Activated naive CD8-positive, alpha-beta T cell (primary cell): ENCODE results near the gene UBXN1.

ENCODE experiments used
- H3K27ac Mint-ChIP-seq: one replicate; pipeline ENCODE4 v1.8.0; 2021; ENCODE audit warnings: mixed read lengths
- H3K27me3 Mint-ChIP-seq: one replicate; pipeline ENCODE4 v1.8.0; 2021; ENCODE audit warnings: mixed read lengths
- H3K36me3 Mint-ChIP-seq: one replicate; pipeline ENCODE4 v1.8.0; 2021; ENCODE audit warnings: mixed read lengths
- H3K4me1 Mint-ChIP-seq: one replicate; pipeline ENCODE4 v1.8.0; 2021; ENCODE audit warnings: low read depth, mixed read lengths
- H3K4me3 Mint-ChIP-seq: one replicate; pipeline ENCODE4 v1.8.0; 2021; ENCODE audit warnings: mild to moderate bottlenecking, mixed read lengths
- H3K9me3 Mint-ChIP-seq: one replicate; pipeline ENCODE4 v1.8.0; 2021; ENCODE audit warnings: low read depth, mixed read lengths

The UBXN1 gene, protein sequence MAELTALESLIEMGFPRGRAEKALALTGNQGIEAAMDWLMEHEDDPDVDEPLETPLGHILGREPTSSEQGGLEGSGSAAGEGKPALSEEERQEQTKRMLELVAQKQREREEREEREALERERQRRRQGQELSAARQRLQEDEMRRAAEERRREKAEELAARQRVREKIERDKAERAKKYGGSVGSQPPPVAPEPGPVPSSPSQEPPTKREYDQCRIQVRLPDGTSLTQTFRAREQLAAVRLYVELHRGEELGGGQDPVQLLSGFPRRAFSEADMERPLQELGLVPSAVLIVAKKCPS

DNA sequence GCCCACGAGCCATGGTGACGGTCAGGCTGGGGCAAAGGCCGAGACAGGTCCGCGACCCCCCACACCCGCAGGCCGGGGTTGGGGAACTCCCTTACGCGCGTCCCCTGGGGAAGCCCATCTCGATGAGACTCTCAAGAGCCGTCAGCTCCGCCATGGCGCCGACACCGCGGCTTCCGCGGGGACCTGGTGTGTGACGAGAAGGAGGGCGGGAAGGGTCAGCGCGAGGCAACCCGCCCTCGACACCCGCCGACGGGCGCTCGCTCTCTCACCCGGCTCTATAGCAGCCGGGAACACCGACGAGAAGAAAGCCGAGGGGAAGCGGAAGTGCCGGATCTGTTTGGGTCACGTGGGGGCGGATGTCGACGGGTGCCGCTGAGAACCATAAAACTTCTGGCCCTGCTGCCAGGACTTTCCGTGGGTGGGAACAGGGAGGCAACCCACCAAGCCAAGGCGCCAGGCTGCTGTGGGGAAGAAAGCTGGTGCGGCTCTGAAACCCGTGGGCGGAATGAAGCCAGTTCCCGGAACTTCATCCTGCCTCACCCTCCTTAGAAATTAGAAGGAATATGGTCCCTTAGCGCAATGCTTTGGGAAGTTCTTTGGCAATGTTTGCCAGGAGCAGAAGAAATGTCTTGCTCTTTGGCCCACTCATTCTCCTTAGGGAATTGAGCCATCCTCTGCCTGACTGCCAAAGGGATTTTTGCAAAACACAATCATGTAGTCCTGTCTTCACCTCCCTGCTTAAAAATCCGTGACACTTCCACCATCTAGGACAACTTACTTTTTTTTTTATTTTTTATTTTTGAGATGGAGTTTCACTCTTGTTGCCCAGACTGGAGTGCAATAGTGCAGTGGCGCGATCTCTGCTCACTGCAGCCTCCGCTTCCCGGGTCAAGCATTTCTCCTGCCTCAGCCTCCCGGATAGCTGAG lies at the start of gene UBXN1:
UBXN1 (minus strand) TSS at position 304 of the 927 bp plus-strand sequence; CDS start at position 154, 150 bp downstream.
- H3K27me3 Mint-ChIP-seq = no peaks in the 10 kb centered on the region
- H3K4me1 Mint-ChIP-seq = peaks cover 39% of the 10 kb centered on the region
- H3K27ac Mint-ChIP-seq = peak within 1 kb of the TSS; percentile 93
- peak within 1 kb of the TSS; percentile 91 for H3K4me3 Mint-ChIP-seq
- no peaks in the 10 kb centered on the region for H3K9me3 Mint-ChIP-seq
- no peaks in the 10 kb centered on the region for H3K36me3 Mint-ChIP-seq

DNA sequence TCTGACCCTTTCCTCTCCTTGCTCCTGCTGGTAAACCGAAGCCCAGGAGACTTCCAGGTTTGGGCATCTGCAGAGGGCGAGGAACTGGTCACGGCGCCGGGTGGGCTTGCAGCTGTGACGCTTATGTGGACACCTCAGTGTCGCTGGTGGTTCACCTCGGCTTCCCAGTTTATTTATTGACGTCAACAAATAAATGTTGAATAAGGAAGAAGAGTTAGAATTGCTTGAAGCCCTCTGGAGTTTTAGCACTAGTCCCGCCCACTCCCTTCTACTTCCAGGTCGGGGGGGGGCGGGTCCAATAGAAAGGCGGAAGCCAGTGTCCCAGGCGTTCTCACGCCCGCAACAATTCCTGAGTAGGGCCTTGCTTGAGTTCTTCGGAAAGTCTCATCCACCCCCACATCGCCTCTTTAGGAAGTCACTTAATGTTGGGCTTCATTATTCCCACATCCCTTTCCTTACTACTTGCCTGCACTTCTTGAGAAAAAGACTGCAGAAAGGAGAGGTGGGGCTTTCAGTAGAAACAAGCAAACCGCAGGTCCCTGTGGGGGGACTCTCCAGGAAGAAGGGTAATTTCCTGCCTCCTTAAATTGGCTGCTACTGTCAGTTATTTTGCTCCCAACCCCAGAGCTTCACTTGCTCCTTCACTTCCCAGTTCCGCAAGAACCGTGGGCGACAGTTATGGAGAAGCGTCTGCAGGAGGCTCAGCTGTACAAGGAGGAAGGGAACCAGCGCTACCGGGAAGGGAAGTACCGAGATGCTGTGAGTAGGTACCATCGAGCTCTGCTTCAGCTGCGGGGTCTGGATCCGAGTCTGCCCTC lies 49.5 kb upstream of the UBXN1 start, which contains the start of gene TTC9C:
TTC9C (plus strand) TSS at position 316 of the 818 bp plus-strand sequence; CDS start at position 679, 363 bp downstream.
- peak within 1 kb of the TSS; percentile 98 for H3K27ac Mint-ChIP-seq

DNA sequence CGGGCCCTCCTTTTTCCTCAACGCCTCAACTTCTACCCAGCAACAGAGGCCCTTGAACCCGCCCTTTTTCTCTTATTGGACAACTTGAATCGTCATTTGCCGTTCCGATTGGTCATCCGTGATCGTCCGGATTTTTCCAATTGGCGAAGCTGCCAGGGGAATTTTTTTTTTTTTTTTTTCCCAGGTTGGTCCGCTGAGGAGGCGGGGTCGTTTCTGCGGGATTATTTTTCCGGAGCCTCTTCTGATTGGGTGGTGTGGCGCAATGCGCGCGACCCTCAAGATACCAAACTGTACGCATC lies 48.9 kb upstream of the UBXN1 start:
- Mint-ChIP-seq H3K27me3 (no peaks in the 10 kb centered on the region), H3K27ac (peak overlapping the region; percentile 98), H3K36me3 (peaks cover 15% of the 10 kb centered on the region), H3K4me1 (peaks cover 46% of the 10 kb centered on the region), H3K4me3 (peak overlapping the region; percentile 96), H3K9me3 (no peaks in the 10 kb centered on the region)

More for the DNA sequence above, 49.5 kb upstream of the UBXN1 start, which contains the start of gene TTC9C:
- peak within 1 kb of the TSS; percentile 96 for H3K4me3 Mint-ChIP-seq
- H3K9me3 Mint-ChIP-seq = no peaks in the 10 kb centered on the region
- H3K36me3 Mint-ChIP-seq = peaks cover 19% of the 10 kb centered on the region
- peaks cover 48% of the 10 kb centered on the region for H3K4me1 Mint-ChIP-seq
- H3K27me3 Mint-ChIP-seq = no peaks in the 10 kb centered on the region

GRCh38 chr11:62727165-62727871 lies 48.4 kb upstream of the UBXN1 start, which contains the start of gene HNRNPUL2:
TSS of gene HNRNPUL2 (minus strand) at chr11:62727457. CDS start at chr11:62727156, 301 bp downstream.
- Mint-ChIP-seq H3K27me3 (no peaks in the 10 kb centered on the region), H3K9me3 (no peaks in the 10 kb centered on the region), H3K4me1 (peaks cover 49% of the 10 kb centered on the region), H3K27ac (peak within 1 kb of the TSS; percentile 98), H3K36me3 (peaks cover 20% of the 10 kb centered on the region), H3K4me3 (peak within 1 kb of the TSS; percentile 96)

DNA sequence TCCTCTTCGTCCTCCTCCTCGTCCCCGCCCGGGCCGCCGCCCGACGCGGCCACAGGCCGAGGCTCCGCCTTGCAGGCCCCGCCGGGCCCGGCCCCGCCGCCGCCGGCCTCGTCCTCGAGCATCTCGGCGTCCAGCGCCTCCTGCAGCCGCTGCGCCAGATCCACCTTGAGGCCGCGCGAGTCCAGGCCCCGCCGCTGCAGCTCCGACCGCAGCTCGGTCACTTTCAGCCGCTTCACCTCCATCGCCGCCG lies 48.0 kb upstream of the UBXN1 start:
- peaks cover 20% of the 10 kb centered on the region for H3K36me3 Mint-ChIP-seq
- no peaks in the 10 kb centered on the region for H3K9me3 Mint-ChIP-seq
- peak overlapping the region; percentile 96 for H3K4me3 Mint-ChIP-seq
- H3K4me1 Mint-ChIP-seq = peaks cover 54% of the 10 kb centered on the region
- peak overlapping the region; percentile 98 for H3K27ac Mint-ChIP-seq
- H3K27me3 Mint-ChIP-seq = no peaks in the 10 kb centered on the region

DNA sequence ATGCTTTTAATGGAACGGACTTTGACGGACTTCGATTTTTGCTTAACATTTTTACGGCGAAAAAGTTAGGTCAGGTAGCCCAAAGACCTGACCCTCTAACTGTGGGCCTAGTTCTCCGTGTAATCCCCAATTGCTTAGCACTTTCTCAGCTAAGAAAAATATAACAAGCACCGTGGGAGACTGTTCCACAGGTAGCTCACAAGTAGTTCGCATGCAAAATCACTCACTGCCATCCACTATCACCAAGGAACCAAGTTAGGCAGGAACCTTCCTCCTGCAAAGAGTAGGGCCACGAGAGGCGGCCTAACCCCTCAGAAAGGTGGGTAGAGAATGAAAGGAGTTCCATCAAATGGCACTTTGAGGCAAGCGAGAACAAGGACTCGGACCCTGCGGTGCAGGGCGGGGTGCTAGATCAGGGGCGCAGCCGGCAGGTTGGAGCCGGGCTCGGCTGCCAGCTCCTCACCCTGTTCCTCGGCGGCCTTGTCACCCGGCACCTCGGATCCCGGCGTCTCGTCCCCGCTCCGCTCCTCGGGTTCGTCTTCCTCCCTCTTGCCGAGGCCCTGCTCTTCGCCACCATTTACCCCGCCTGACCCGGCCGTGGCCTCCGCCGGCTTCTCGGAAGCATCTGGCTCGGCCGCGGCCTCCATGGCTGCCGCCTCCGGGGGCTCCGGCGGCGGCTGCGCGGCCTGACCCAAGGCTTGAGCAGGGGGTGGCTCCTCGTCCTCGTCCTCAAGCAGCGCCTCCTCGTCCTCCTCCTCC lies 47.5 kb upstream of the UBXN1 start:
- Mint-ChIP-seq H3K27me3 (no peaks in the 10 kb centered on the region), H3K4me1 (peaks cover 55% of the 10 kb centered on the region), H3K9me3 (no peaks in the 10 kb centered on the region), H3K27ac (peak overlapping the region; percentile 86), H3K4me3 (peak overlapping the region; percentile 96), H3K36me3 (peaks cover 20% of the 10 kb centered on the region)

DNA sequence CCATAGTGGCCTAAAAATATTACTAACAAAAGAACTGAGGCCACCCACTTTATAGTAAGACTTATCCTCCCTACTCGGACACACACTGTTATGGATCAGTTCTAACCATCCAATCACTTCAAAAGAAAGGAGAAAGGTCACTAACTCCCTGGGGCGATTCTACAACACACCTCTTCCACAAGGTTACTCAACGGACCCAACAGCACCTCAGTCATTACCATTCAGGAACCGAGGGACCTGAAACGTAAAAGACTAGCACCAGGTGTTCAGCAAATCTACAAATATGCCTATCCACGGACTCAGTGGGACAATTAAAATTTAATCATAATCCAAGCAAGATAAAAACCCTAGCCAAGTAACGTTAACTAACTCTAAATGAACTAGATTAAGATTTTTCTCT lies 46.8 kb upstream of the UBXN1 start:
- Mint-ChIP-seq H3K36me3 (peaks cover 20% of the 10 kb centered on the region), H3K27me3 (no peaks in the 10 kb centered on the region), H3K4me1 (peaks cover 56% of the 10 kb centered on the region), H3K9me3 (no peaks in the 10 kb centered on the region), H3K4me3 (peak overlapping the region; percentile 96), H3K27ac (peak overlapping the region; percentile 86)

DNA sequence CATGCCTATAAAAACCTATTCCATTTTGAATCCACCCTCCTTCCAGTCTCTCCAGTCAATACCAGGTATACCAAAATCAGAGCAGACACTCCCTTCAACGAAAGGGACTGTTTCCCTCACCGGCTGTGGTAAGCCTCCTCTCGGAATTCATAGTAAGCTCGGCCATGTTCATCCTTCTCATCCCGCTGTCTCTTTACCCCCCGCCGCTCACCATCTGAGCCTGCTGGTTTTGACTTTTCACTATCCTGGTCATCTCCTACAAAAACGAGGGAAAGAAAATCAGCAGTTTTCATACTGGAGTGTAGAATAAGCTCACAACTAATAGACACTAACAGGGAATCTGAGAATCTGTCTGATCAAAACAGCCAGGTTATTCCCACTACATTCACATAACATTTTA lies 45.3 kb upstream of the UBXN1 start:
- H3K9me3 Mint-ChIP-seq = no peaks in the 10 kb centered on the region

DNA sequence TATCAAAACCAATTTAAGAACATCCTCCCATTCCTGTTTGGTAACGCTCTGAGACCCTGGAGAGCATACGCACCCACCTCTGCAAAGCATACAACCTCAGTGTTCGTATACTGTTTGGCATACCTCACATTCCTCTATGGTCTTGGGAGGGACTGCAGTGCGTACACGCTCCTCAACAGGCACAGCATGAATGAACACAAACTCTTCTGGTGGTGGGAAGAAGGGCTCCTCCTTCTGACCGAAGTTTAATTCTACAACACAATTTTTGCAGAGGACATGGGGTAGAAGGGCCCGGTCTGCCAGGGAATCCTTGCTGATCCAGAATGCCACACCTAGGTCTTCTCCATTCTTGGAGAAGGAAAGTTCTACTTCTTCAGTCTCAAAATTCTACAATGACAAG lies 43.1 kb upstream of the UBXN1 start:
- H3K36me3 Mint-ChIP-seq = peaks cover 28% of the 10 kb centered on the region
- H3K27me3 Mint-ChIP-seq = no peaks in the 10 kb centered on the region
- H3K27ac Mint-ChIP-seq = peak overlapping the region; percentile 73
- H3K4me3 Mint-ChIP-seq = no peak overlapping the region
- peaks cover 61% of the 10 kb centered on the region for H3K4me1 Mint-ChIP-seq
- no peaks in the 10 kb centered on the region for H3K9me3 Mint-ChIP-seq

More for the DNA sequence above, 45.3 kb upstream of the UBXN1 start:
- H3K27ac Mint-ChIP-seq = peak overlapping the region; percentile 62
- H3K27me3 Mint-ChIP-seq = no peaks in the 10 kb centered on the region
- peaks cover 24% of the 10 kb centered on the region for H3K36me3 Mint-ChIP-seq
- peaks cover 58% of the 10 kb centered on the region for H3K4me1 Mint-ChIP-seq
- peak overlapping the region; percentile 96 for H3K4me3 Mint-ChIP-seq

GRCh38 chr11:62719302-62719978 lies 40.6 kb upstream of the UBXN1 start:
- no peaks in the 10 kb centered on the region for H3K9me3 Mint-ChIP-seq
- H3K36me3 Mint-ChIP-seq = peaks cover 24% of the 10 kb centered on the region
- no peak overlapping the region for H3K4me3 Mint-ChIP-seq
- peak overlapping the region; percentile 78 for H3K27ac Mint-ChIP-seq
- no peaks in the 10 kb centered on the region for H3K27me3 Mint-ChIP-seq
- peaks cover 58% of the 10 kb centered on the region for H3K4me1 Mint-ChIP-seq

DNA sequence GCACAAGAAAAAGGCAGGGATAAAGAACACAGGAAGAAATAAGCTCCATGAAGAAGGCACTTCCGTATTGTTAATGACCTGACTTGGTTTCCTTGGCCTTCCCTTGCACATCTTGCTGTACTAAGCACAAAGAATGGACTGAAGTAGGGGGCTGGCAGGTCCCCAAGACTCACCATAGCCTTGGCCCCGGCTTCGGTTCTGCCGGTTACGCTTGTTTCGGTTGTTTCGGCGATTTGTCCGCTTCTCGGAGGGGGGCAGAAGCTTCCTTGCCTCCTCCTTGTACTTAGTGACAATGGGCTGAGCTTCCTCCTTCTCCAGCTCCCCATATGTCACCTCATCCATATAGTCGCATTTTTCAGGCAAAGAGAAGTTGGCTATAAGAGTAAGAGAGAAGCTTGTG lies 37.9 kb upstream of the UBXN1 start:
- peak overlapping the region; percentile 64 for H3K27ac Mint-ChIP-seq
- H3K4me1 Mint-ChIP-seq = peaks cover 55% of the 10 kb centered on the region
- no peaks in the 10 kb centered on the region for H3K27me3 Mint-ChIP-seq
- no peaks in the 10 kb centered on the region for H3K9me3 Mint-ChIP-seq
- peaks cover 22% of the 10 kb centered on the region for H3K36me3 Mint-ChIP-seq
- H3K4me3 Mint-ChIP-seq = no peak overlapping the region

- no peaks in the 10 kb centered on the region for H3K9me3 Mint-ChIP-seq
- H3K27ac Mint-ChIP-seq = peak overlapping the region; percentile 75
- no peak overlapping the region for H3K4me3 Mint-ChIP-seq
- H3K36me3 Mint-ChIP-seq = peaks cover 22% of the 10 kb centered on the region
- peaks cover 51% of the 10 kb centered on the region for H3K4me1 Mint-ChIP-seq
- no peaks in the 10 kb centered on the region for H3K27me3 Mint-ChIP-seq
These were observed 37.3 kb upstream of the UBXN1 start for GRCh38 chr11:62716206-62716605.
